LNCAP (cell line): ENCODE measurements around the gene CLEC16A.

Source experiments
- CTCF ChIP-seq: fragments of 450-650 bp; IDR thresholded peaks from 2 replicates; pipeline ENCODE4 v1.5.1; 2017; ENCODE audit warnings: mild to moderate bottlenecking

CLEC16A gene

GRCh38 chr16:11038305-11038704 lies 93.9 kb downstream of the CLEC16A start:
- no peak for TF ChIP-seq CTCF

- no peak for TF ChIP-seq CTCF
These were observed 94.4 kb downstream of the CLEC16A start for GRCh38 chr16:11038777-11039176.

- no peak for TF ChIP-seq CTCF
These were observed 95.4 kb downstream of the CLEC16A start for GRCh38 chr16:11039726-11040125.

GRCh38 chr16:11042191-11042590 lies 97.8 kb downstream of the CLEC16A start:
- no peak for TF ChIP-seq CTCF

GRCh38 chr16:11045441-11045840 lies 101.1 kb downstream of the CLEC16A start:
- TF ChIP-seq CTCF = no peak

GRCh38 chr16:11045846-11046245 lies 101.5 kb downstream of the CLEC16A start:
- TF ChIP-seq CTCF = no peak

GRCh38 chr16:11046382-11046931 lies 102.1 kb downstream of the CLEC16A start:
- no peak for TF ChIP-seq CTCF

GRCh38 chr16:11047057-11047456 lies 102.7 kb downstream of the CLEC16A start:
- TF ChIP-seq CTCF = no peak
